Lower leg skin (tissue), 3 donors: Measurements from ENCODE around the gene HSDL2.
"Not testable (repeated sequence)": the region's sequence is repeated elsewhere in the genome, so short reads cannot be mapped to it uniquely, and the experiment has no call there.

Source experiments
- CTCF ChIP-seq, 3 donors: fragments of 450-650 bp; IDR thresholded peaks; one replicate each; pipeline ENCODE4 v1.5.1; 2016; ENCODE audit warnings: antibody characterized with exemption in 3 of 3, mild to moderate bottlenecking in 3 of 3, moderate library complexity in 2 of 3
- POLR2A ChIP-seq, 2 donors: fragments of 450-650 bp; IDR thresholded peaks; one replicate each; pipeline ENCODE4 v1.6.1; 2016 to 2017; ENCODE audit warnings: antibody characterized with exemption in 2 of 2, mild to moderate bottlenecking in 1 of 2, moderate library complexity in 1 of 2

GRCh38 chr9:112373666-112374065 lies 6.2 kb upstream of the HSDL2 start:
- not testable (repeated sequence) for TF ChIP-seq CTCF, POLR2A (IDR thresholded peaks at IDR 0.05)
